ENCODE data around the gene COL5A3.
"Not testable (repeated sequence)": the region's sequence is repeated elsewhere in the genome, so short reads cannot be mapped to it uniquely, and the experiment has no call there.

Gene COL5A3

DNA sequence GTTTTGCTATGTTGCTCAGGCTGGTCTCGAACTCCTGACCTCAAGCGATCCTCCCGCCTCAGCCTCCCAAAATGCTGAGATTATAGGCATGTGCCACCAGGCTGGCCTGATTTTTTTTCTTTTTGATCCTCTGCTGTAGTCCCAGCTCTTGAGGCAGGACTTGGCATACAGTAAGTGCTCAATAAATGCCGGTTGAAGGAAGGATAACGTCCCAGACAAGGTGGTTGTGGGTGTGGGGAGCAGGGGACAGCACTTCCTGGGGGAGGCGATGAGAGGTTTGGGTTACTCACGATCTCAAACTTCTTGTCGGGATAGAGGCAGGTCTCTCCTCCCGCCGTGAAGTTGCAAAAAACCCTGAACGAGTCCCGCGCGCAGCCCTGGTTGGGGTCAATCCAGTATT, 44.3 kb downstream of the COL5A3 start:
- Histone ChIP-seq H3K9ac (ENCODE audit: low read length) (no peak overlapping the region), H3K27me3 (ENCODE audit: control insufficient read depth, insufficient read depth, low read length) (peaks cover 4% of the 10 kb centered on the region), H3K4me1 (ENCODE audit: control insufficient read depth, insufficient read depth, low read length) (no peaks in the 10 kb centered on the region), H3K4me3 (ENCODE audit: low read length) (no peak overlapping the region), H3K36me3 (ENCODE audit: control insufficient read depth, insufficient read depth, low read length) (no peaks in the 10 kb centered on the region), H3K9me3 (ENCODE audit: control insufficient read depth, low read length) (no peaks in the 10 kb centered on the region)

DNA sequence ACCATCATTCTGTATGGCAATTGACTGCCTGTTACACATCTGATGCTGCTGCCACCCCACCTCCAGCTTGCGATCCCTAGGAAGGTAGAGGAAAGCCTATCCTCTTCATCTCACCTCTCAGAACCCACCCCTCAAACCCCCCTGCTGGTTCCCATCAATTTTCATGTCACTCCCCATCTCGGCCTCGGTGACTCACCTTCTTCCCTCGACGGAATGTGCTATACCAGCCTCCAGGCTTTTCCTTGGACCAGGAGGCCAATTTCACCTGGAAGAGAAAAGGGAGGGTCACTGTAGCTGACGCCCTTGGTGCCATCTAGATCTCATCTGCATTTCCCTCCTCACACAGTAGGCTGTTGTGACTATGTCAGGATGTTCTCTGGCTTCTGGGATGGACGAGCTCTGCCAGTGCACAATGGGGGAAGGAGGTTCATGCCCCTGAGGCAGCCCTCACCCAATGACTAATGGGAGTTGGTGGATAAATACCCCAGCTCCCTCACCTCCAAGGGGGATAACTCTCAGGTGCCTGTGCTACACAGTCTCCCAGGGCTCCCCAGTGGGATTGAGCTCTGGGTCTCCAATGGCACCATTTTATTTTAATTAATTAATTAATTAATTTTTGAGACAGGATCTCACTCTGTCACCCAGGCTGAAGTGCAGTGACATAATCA, 47.5 kb downstream of the COL5A3 start:
- Histone ChIP-seq H3K27me3 (ENCODE audit: control insufficient read depth, insufficient read depth, low read length) (no peaks in the 10 kb centered on the region), H3K9ac (ENCODE audit: low read length) (no peak overlapping the region), H3K4me3 (ENCODE audit: low read length) (no peak overlapping the region), H3K4me1 (ENCODE audit: control insufficient read depth, insufficient read depth, low read length) (no peaks in the 10 kb centered on the region), H3K36me3 (ENCODE audit: control insufficient read depth, insufficient read depth, low read length) (no peaks in the 10 kb centered on the region), H3K9me3 (ENCODE audit: control insufficient read depth, low read length) (no peaks in the 10 kb centered on the region)

DNA sequence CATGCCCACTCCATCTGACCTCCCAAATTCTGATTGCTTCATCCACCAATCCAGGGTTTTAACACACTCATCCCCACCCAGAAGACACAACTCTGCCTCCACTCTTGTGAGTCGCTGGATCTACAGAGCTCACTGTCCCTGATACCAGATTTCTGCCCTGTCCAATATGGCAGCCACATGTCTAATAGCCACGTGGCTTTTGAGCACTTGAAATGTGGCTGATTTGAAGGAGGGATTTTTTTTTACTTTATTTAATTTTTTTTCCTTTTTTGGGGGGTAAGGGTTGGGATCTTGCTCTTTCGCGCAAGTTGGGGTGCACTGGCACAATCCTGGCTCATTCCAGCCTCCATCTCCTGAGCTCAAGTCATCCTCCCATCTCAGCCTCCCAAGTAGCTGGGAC, 49.2 kb downstream of the COL5A3 start:
- Histone ChIP-seq H3K27me3 (ENCODE audit: control insufficient read depth, insufficient read depth, low read length) (no peaks in the 10 kb centered on the region), H3K9me3 (ENCODE audit: control insufficient read depth, low read length) (no peaks in the 10 kb centered on the region), H3K9ac (ENCODE audit: low read length) (no peak overlapping the region), H3K4me1 (ENCODE audit: control insufficient read depth, insufficient read depth, low read length) (no peaks in the 10 kb centered on the region), H3K36me3 (ENCODE audit: control insufficient read depth, insufficient read depth, low read length) (no peaks in the 10 kb centered on the region), H3K4me3 (ENCODE audit: low read length) (no peak overlapping the region)

DNA sequence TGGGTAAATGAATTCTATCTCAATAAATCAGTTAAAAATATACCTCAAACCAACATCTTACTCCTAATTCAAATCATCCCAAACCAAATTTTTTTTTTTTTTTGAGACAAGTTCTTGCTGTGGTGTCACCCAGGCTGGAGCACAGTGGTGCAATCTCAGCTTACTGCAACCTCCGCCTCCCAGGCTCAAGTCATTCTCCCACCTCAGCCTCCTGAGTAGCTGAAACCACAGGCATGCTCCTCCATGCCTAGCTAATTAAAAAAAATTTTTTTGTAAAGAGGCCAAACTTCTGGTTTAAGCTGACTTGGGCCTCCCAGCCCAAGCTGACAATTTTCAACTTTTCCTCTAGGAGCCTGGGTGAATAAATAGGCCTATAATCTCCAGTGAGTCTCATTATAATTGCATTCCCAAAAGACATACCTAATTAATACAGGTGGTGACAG, 51.9 kb downstream of the COL5A3 start:
- Histone ChIP-seq H3K27me3 (ENCODE audit: control insufficient read depth, insufficient read depth, low read length) (no peaks in the 10 kb centered on the region), H3K36me3 (ENCODE audit: control insufficient read depth, insufficient read depth, low read length) (no peaks in the 10 kb centered on the region), H3K4me1 (ENCODE audit: control insufficient read depth, insufficient read depth, low read length) (no peaks in the 10 kb centered on the region), H3K4me3 (ENCODE audit: low read length) (no peak overlapping the region), H3K9ac (ENCODE audit: low read length) (no peak overlapping the region), H3K9me3 (ENCODE audit: control insufficient read depth, low read length) (no peaks in the 10 kb centered on the region)

DNA sequence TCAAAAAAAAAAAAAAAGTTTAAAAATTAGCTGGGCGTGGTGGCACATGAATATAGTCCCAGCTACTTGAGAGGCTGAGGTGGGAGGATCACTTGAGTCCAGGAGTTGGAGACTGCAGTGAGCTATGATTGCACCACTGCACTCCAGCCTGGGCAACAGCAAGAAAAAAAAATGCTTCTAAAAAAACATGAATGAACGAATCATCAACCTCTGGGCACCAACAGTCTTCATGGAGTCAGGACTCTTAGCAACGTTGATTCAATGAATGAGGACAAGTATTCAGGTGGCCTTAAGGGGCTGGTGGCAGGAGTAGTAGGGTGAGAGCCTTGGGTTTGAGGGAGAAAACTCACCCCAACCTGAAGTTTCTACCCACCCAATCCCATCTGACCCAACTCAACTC, 53.3 kb downstream of the COL5A3 start:
- H3K4me1 ChIP-seq (ENCODE audit: control insufficient read depth, insufficient read depth, low read length) = no peaks in the 10 kb centered on the region
- no peak overlapping the region for H3K4me3 ChIP-seq (ENCODE audit: low read length)
- H3K9me3 ChIP-seq (ENCODE audit: control insufficient read depth, low read length) = no peaks in the 10 kb centered on the region
- no peaks in the 10 kb centered on the region for H3K27me3 ChIP-seq (ENCODE audit: control insufficient read depth, insufficient read depth, low read length)
- H3K9ac ChIP-seq (ENCODE audit: low read length) = no peak overlapping the region
- no peaks in the 10 kb centered on the region for H3K36me3 ChIP-seq (ENCODE audit: control insufficient read depth, insufficient read depth, low read length)

DNA sequence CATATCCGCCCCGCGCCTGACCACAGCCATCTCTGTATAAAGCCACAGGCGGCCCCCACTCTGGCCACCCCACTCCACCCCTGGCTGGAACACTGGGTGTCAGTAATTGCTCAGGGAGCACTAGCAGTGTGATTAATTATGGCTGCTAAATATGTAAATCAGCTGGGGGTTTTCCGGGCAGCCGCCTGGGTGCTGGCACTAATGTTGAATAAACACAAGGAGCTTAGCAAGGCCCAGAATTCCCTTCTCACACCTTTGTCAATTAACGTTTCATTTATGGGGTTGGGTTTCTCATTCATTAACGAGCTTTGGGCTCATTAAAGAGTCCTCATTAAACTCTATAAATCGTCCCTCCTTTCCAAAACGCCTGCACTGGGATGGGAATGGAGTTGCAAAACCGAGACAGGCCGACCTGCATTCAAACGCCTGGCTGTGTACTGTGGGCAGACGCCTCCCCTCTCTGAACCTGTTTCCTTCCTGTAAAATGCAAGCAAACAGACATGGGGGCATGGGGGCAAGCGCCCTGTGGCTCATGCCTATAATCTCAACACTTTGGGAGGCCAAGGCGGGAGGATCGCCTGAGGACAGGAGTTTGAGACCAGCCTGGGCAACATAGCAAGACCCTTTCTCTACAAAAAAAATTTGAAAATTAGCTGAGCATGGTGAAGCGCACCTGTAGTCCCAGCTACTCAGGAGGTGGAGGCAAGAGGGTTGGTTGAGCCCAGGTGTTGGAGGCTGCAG, 56.3 kb downstream of the COL5A3 start:
- Histone ChIP-seq H3K9ac (ENCODE audit: low read length) (no peak overlapping the region), H3K4me1 (ENCODE audit: control insufficient read depth, insufficient read depth, low read length) (no peaks in the 10 kb centered on the region), H3K9me3 (ENCODE audit: control insufficient read depth, low read length) (no peaks in the 10 kb centered on the region), H3K36me3 (ENCODE audit: control insufficient read depth, insufficient read depth, low read length) (no peaks in the 10 kb centered on the region), H3K27me3 (ENCODE audit: control insufficient read depth, insufficient read depth, low read length) (no peaks in the 10 kb centered on the region), H3K4me3 (ENCODE audit: low read length) (no peak overlapping the region)

DNA sequence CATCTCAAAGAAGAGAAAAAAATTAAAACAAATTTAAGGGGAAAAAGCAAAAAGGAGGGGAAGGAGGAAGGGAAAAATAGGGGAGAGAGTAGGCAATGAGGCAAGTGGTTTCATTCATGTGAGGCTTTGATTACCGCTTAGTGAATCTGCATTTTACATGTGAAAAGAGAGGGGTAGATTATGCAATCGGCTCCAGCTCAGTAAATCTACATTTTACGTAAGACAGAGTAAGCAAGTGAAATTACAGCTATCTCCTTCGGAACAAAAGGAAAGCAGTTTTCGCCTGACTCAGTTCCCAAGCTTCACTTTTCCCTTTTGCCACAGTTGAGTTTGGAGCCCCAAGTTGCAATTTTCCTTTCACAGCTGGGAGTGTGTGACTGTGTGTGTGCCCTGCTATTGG, 58.0 kb downstream of the COL5A3 start:
- Histone ChIP-seq H3K9ac (ENCODE audit: low read length) (no peak overlapping the region), H3K27me3 (ENCODE audit: control insufficient read depth, insufficient read depth, low read length) (no peaks in the 10 kb centered on the region), H3K36me3 (ENCODE audit: control insufficient read depth, insufficient read depth, low read length) (no peaks in the 10 kb centered on the region), H3K4me3 (ENCODE audit: low read length) (no peak overlapping the region), H3K9me3 (ENCODE audit: control insufficient read depth, low read length) (no peaks in the 10 kb centered on the region), H3K4me1 (ENCODE audit: control insufficient read depth, insufficient read depth, low read length) (no peaks in the 10 kb centered on the region)

DNA sequence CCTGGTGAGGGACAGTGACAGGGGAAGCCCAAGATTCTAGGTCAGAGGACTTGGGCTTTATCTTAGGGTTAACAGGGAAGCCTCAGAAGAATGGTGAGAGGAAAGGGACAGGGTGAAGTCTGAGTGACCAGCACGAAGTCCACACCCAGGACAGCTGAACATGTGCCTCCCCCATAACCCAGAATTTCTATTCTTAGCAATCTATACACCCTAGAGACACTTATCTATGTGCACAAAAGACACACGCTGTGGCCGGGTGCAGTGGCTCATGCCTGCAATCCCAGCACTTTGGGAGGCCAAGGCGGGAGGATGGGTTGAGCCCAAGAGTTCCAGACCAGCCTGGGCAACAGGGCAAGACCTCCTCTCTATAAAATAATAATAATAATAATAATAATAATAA, 62.9 kb downstream of the COL5A3 start:
- Histone ChIP-seq H3K27me3 (ENCODE audit: control insufficient read depth, insufficient read depth, low read length) (no peaks in the 10 kb centered on the region), H3K9ac (ENCODE audit: low read length) (no peak overlapping the region), H3K36me3 (ENCODE audit: control insufficient read depth, insufficient read depth, low read length) (no peaks in the 10 kb centered on the region), H3K4me1 (ENCODE audit: control insufficient read depth, insufficient read depth, low read length) (no peaks in the 10 kb centered on the region), H3K4me3 (ENCODE audit: low read length) (no peak overlapping the region), H3K9me3 (ENCODE audit: control insufficient read depth, low read length) (no peaks in the 10 kb centered on the region)

DNA sequence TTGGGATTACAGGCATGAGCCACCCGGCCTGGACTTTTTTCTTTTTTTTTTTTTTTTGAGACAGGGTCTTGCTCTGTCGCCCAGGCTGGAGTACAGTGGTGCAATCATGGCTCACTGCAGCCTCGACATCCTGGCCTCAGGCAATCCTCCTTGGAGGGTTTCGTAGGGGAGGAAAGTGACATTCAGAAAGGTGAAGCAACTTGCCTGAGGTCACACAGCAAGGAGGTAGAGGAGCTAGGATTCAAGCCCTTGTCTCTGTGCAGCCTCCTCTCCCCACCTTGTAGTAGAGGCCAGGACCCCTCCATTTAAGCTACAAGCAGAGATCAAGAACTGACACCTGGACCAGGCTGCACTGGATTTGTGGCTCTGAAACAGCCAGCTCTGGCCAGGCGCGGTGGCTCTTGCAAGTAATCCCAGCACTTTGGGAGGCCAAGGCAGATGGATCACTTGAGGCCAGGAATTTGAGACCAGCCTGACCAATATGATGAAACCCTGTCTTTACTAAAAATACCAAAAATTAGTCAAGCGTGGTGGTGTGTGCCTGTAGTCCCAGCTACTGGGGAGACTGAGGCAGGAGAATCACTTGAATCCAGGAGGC, 63.7 kb downstream of the COL5A3 start:
- not testable (repeated sequence) for H3K9me3 ChIP-seq (ENCODE audit: control insufficient read depth, low read length); H3K4me1 ChIP-seq (ENCODE audit: control insufficient read depth, insufficient read depth, low read length); H3K4me3 ChIP-seq (ENCODE audit: low read length); H3K9ac ChIP-seq (ENCODE audit: low read length); H3K27me3 ChIP-seq (ENCODE audit: control insufficient read depth, insufficient read depth, low read length); H3K36me3 ChIP-seq (ENCODE audit: control insufficient read depth, insufficient read depth, low read length)

DNA sequence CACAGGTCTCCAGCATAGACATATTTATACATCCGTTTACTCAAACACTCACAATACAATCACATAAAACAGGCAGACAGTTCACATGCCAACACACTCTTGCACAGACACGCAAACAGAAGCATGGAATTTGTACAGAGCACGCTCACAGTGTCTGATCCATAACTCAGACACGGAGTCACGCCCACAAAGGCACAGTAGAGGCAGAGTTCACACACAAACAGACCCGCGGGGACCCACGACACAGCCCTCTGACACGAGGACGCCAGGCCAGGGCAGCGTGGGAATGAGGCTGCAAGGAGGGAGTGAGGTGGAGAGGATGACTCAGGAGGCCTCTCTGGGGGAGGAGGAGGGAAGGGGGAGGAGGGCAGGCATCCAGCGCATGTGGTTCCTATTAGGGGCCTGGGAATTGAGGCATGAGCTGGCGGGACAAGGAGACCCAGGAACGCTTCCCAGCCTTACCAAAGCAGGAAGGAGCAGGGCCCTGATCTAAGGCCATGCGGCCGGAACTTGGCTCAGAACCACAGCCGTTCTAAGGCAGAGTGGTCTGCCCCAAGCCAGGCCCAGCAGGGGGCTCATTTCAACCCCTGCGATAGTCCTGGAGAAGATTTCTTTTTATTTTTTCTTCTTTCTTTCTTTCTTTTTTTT, 64.9 kb downstream of the COL5A3 start:
- Histone ChIP-seq H3K9me3 (ENCODE audit: control insufficient read depth, low read length) (no peaks in the 10 kb centered on the region), H3K27me3 (ENCODE audit: control insufficient read depth, insufficient read depth, low read length) (no peaks in the 10 kb centered on the region), H3K4me1 (ENCODE audit: control insufficient read depth, insufficient read depth, low read length) (no peaks in the 10 kb centered on the region), H3K4me3 (ENCODE audit: low read length) (no peak overlapping the region), H3K36me3 (ENCODE audit: control insufficient read depth, insufficient read depth, low read length) (no peaks in the 10 kb centered on the region), H3K9ac (ENCODE audit: low read length) (no peak overlapping the region)

DNA sequence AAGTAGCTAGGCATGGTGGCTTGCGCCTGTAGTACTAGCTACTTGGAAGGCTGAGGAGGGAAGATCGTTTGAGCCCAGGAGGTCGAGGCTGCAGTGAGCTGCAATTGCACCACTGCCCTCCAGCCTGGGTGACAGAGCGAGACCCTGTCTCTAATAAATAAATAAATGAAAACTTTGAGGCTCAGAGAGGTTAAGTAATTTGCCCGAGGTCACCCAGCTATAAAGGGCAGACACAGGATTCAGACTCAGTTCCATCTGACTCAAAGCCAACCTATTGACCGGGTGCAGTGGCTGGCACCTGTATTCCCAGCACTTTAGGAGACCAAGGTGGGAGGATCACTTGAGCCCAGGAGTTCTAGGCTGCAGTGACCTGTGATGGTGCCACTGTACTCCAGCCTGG, 66.6 kb downstream of the COL5A3 start:
- H3K27me3 ChIP-seq (ENCODE audit: control insufficient read depth, insufficient read depth, low read length) = no peaks in the 10 kb centered on the region
- no peaks in the 10 kb centered on the region for H3K4me1 ChIP-seq (ENCODE audit: control insufficient read depth, insufficient read depth, low read length)

DNA sequence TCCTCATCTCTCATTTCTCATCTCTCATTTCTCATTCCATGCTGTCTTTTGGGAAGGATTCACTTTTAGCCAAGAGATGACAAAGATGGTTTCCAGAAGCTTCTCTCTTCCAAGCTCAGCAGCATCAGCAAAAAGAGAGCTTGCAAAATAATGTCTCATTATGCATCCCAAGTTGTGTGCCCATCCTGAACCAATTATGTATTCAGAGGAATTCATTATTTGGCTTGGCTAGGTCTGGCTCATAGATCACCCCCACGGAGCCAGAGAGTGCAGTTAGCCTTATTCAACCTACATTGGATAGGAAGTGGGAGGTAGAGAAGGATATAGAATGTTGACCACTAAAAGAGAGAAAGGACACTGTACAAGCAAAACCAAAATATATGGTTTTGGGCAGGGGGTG, 68.6 kb downstream of the COL5A3 start:
- Histone ChIP-seq H3K27me3 (ENCODE audit: control insufficient read depth, insufficient read depth, low read length) (peaks cover 6% of the 10 kb centered on the region), H3K9ac (ENCODE audit: low read length) (no peak overlapping the region), H3K4me1 (ENCODE audit: control insufficient read depth, insufficient read depth, low read length) (no peaks in the 10 kb centered on the region), H3K36me3 (ENCODE audit: control insufficient read depth, insufficient read depth, low read length) (no peaks in the 10 kb centered on the region), H3K4me3 (ENCODE audit: low read length) (no peak overlapping the region), H3K9me3 (ENCODE audit: control insufficient read depth, low read length) (no peaks in the 10 kb centered on the region)

More for the DNA sequence above, 66.6 kb downstream of the COL5A3 start:
- Histone ChIP-seq H3K36me3 (ENCODE audit: control insufficient read depth, insufficient read depth, low read length) (no peaks in the 10 kb centered on the region), H3K4me3 (ENCODE audit: low read length) (no peak overlapping the region), H3K9ac (ENCODE audit: low read length) (no peak overlapping the region), H3K9me3 (ENCODE audit: control insufficient read depth, low read length) (no peaks in the 10 kb centered on the region)

Data from mucosa of stomach (tissue), 1 donor.